CD4-positive, alpha-beta T cell treated with Interleukin-17A for 1 hour (primary cell): ENCODE results near the gene OPCML.

Experiments
- DNase-seq: peaks from one replicate; pipeline ENCODE4 v3.0.0-alpha.2; 2020

The OPCML gene

DNA sequence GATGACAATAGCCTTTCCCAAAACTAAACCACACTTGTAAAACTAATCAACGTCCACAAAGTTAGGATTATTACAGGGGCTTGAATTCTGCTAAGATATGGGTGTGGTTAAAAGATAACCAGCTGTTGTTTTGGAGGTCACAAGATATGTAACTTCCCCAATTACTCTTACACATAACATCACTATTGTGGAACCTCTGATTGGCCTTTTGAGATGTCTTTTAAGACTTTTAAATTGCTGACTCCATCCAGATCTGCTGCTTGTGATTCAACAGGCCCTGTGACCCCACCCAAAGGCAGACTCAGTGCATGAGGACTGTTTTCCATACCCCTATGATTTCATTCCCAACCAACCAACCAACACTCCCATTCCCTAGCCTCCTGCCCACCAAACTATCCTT is 893.9 kb downstream of the OPCML start:
- DNase-seq, result no peak

DNA sequence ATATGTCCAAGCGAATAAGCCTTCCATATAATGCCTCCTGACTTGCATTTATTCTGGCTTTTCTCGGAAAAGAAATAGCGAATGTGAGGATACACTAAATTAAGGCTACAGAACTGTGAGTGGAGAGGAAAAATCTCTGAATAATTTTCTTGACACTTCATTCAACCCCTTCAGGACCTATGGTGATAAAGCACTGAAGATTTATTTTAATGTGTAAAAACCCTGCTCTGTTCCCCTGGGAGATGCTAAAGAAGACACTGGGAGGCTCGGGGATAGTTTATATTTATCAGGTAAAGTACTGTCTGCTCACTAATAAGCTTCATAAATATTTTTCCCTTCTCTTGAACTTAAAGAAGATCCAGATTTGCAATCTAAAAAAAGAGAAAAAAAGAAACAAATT is 895.8 kb downstream of the OPCML start:
- DNase-seq, result no peak

DNA sequence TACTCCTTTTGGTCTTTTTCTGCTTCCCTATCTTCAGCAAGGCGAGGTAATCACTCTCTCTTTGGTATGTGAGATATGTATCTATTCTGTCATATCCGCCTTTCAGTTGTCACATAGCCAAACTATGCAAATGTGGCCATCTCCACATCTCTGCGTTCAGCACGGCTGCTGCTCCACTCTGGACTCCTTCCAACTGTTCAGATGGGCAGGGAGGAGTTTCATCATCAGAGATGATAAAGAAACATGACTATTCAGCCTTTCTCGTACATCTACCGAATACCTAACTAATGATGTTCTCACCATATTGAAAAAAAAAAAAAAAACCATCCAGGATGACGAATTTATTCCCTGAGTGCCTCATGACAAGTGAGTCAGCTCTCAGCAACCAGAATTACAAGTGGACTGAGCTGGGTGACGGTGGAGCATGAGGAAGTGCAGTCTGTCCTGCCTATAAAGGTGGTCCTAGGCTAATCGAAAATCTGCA is 899.6 kb downstream of the OPCML start:
- DNase-seq, result no peak

DNA sequence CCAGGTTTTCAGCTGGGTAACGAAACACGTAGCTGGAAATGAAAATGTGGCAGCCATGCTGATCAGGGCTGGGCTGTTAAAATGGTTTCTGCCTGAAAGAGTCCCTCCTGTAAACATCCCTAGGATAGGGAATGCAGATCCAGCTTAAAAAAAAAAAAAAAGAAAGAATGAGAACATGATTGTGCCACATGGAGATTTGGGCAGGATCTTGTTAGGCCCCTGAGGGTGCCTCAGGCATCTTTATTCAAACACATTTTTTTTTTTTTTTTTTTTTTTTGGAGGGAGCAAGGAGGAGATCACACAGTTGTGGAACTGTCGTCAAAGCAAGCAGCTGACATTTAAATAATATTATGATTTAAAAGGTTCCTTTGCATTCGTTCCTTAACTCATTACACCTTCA is 900.3 kb downstream of the OPCML start:
- no peak for DNase-seq

DNA sequence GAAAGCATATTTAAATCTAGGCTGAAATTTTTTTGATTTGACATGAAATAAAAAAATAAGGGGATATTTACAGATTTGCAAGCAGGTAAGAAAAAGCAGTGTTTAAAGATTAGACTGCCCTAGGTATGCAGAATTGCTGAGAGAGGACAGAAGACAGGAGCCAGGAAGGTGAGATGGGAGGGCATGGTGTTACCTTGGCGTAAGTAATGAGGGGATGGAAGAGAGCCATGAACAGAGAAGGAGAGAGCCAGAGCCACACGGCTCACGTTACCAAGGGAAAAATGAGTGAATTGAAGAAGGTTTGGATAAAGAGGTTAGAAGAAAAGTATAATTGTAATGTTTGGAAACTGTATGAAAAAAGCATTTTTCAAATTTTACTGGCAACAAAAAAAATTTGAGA is 904.3 kb downstream of the OPCML start:
- no peak for DNase-seq

DNA sequence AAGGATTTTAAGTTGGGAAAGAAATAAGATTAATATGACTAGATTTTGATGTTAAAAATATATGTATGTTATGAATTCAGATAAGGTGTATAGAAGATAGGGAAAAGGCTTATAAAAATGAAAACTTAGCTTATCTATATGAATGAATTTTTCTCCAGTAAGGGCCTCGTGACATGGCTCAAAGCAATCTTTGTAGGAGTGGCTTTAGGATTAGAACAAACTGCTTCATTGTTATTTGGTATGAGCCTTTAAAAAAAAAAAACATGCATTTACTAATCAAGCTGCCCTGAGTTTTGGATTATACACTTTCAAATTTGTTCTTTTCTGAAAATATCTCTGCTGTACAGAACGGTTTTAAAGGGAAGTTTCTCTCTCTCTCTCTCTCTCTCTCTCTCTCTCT is 905.9 kb downstream of the OPCML start:
- no peak for DNase-seq

DNA sequence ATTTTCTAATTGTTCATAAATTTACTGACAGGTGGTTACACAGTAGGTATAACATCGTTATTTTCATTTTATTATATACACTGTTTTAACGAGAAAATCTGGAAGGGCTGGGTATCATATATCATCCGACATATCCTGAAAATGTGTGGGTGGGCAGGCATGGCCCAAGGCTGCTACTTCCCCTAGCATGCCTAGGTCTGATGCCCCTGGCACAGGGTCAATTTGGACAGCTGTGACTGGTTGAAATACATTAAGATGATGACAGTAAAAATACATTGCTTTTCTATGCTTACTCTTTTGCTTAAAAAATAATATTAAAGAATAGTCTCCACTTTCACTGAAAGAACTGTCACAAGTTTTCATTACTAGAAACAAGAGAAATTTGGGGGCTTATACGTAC is 908.8 kb downstream of the OPCML start:
- no peak for DNase-seq

DNA sequence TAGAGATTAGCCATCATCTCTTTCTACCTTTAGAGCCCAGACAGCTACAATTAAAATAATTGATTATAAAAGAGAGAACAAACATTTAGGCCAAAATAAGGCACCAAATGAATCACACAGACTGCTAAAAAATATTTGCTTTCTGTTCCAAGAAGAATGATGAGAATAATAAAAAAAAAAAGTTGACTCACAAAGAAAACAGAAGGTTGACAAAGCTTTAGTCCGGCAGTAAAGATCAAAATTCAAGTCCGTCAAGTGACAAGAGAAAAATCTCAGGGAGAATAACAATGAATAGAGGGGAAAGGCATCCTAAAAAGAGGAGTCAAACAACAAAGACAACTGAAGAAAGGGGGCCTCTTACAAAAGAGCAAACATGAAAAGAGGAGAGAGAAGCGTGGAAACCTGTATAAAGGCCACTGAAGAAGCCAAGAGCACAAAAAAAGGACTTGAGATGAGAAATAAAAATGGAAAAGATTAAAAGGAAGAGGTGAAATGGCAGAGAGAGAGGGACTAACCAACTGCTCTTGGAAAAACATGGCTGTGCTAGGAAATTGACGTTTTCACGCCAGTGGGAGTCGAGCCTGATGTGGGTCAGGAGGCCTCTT is 910.2 kb downstream of the OPCML start:
- no peak for DNase-seq

DNA sequence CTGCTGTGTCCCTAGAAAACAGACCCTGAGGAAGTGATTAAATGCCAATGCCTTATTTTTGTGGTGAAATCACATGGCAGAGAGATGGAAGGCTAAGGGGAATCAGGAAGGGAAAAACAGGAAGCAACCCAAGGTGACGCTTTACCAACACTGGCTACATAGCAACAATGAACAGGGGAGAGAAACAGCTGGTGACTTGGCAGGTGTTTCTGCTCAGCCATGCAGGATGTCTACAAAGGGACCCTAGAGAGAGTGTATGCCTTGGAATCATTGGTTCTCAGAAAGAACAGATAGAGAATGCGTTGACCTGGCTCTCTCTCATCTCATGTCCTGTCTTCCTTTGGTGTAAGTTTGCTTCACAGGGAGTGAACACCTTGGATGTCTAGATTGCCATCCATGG is 911.9 kb downstream of the OPCML start:
- DNase-seq, result no peak

DNA sequence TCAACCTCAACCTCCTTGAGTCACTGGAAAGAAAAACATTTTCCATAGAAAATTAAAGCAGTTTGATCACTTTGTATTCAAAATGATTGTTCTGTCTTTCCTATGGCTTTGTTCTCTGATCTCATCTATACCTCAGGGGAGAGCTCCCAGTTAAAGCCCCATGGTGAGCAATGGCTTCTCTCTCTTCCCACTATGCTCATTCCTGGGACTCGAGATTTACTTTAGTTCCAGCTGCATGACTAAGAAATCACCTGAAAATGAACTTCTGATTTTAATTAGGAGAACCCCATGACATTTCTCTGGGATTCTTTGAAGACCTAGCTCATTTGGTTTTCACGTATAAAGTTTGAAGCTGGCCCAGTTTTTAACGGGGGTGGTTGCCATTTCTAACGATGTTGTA is 921.5 kb downstream of the OPCML start:
- no peak for DNase-seq

DNA sequence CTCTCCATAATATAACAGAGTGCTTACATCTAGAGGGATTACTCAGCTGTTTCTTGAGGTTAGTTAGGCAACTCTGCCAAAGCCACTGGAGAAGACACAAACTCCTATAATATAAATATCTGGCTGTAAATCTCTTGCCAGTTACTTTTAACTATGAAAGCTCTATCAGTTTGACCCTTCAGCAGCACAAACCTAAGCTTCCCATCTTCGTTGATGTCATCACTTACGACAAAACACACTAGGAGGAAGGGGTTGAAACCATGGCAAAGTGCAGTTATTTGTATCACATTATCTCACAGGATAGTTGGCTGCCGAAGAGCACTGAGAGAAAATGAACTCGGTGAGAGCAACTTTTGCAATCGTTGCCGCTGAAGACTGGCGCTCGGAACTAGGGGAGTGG is 922.1 kb downstream of the OPCML start:
- DNase-seq, result no peak

DNA sequence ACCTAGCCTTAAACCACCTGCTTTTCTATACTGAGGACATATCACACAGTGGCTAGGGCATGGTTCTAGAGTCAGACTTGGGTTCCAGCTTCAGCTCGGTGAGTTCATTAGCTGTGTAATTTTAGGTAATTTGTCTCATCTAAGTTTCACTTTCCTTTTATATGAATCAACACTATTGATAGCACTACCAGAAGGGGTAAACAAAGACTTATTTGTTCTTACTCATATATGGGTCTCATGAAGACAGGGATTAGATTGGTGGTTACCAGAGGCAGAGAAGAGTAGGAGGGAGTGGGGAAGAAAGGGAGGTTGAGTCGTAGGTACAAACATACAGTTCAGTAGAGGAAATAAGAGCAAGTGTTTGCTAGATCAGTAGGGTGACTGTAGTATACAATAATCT is 924.7 kb downstream of the OPCML start:
- DNase-seq, result no peak

DNA sequence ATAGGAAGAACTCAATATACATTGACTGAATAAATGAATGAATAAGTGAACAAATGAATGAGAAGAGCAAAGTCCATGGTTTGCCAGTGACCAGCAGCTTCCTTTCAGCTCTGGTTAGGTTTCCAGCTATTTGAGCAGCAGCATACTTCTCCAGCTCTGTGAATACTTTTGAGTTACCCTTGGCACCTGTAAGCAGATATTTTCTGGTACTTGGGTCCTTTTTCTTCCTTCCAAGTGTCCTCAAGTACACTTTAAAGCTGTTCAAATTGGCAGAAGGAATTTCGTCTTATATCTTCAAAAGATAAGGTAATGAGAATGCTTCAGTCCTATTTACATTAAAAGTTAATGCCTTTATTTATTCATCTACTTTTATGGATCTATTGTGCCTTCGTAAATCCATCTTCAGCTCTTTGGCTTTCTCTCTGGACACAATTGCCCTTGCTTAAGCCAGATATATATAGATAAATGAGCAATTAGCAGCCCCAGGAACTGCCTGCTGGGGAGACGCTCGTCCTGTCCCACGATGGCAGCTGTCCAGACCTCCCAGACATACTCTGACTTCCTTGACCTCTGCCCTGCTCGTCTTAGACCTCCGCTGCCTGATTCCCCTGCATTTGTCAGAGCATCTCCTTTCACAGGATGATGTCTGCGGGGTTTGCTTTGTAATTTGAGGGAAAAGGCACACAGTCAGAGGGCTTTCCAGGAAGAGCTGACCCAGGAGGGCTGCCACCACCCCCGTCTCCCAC is 926.3 kb downstream of the OPCML start:
- DNase-seq, result no peak

DNA sequence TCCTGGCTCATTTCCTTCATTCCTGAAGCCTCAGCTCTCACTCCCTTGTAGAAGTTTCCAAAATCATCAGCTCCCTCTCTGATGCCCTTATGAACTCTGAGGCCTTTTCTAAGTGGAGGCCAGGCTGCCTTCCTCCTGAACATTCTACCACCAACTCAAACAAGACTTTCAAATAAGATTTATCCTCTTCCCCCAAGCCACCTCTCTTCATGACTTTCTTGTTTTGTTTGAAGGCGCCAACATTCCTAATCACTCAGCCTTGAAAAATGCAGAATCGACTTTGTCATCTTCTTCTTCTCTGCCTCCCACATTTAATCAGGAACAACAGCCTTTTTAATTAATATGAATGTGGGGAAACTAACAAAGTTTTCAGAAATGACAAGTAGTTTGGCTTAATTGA is 927.9 kb downstream of the OPCML start:
- DNase-seq, result no peak

DNA sequence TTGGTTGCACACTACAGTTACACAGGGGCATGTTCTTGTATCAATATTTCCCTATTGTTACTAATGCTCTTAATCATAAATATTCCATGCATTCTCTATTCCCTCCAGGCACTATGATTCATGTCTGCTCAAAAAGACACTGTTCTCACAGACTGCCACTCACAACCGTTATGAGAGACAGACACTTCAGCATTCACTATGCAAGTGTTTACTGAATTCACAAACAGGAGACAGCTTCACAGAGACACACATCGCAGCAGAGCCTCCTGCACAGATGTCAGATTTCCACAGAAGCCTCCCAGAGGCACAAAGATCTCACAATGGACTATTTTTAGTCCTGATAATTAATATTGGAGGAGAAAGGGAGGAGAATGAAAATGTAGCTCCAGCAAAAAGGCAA is 930.4 kb downstream of the OPCML start:
- no peak for DNase-seq

DNA sequence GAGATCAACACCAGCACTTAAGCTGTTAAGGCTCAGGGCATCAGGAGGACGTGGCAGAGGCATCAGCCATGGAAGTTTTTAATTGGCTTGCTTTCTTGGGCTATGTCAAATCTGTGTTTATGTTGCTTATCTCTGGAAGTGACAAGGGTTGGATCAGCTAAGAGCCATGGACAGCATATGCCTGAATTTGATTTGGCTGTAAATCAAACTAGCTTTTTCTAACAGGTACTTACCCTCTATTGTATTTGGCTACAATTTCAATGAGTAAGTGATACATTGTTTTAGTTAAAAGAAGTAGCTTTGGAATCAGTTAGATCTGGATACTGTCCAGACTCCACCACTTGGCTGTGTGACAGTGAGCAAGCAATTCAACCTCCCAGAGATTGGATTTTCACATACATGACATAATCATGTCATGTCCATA is 936.6 kb downstream of the OPCML start:
- DNase-seq, result no peak

DNA sequence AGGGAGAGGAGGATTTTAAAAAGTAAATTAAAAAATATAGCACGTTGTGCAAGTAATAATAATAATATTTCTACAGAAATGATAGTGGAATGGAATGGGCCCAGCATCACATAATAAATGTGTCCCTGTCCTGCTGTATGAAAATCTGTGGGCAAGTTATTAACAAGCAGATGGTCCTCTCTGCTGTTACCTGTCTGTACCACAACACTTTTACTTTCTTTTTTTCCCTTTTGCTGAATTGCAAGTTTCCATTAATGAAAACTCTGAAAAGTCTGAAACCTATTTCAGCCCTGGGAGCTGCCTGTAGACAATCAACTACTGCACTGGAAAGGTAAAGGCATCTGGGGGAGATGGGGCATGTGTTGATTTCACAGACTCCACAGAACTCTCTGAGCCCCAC is 937.1 kb downstream of the OPCML start:
- no peak for DNase-seq

DNA sequence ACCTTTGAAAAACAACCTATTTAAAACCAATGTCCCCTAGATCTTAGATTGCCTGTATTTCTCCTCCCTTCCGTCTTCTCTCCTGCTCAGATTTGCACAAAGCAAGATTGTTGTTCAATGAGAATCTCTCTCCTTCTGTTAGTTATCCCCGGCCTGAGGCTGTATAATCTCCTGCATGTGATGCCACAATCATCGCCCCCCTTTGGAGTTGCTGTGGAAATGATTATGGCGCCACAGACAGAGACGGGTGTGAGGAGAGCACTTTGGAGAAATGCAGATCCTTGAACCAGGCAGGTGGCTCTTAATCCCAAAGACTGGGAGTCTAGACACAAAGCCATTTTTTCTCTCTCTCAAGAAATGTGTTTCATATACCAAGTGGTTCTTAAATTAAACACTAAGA is 941.3 kb downstream of the OPCML start:
- no peak for DNase-seq

DNA sequence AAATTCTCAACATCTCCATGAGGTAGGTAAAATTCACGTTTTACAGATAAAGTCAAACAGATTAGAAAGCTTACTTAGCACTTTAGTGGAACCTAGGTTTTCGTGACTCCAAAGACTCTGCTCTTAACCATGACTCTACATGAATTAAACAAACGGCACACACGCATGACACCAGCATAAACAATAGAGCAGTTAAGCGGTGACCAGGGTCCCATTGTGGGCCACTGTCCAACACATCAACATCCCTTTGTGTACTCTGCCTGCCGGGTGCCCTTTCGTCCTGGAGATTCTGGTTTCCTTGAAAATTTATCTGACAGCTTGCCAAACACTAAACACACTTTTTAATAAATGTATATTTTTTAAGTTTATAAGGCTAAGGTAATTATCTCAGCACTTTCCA is 941.7 kb downstream of the OPCML start:
- no peak for DNase-seq

DNA sequence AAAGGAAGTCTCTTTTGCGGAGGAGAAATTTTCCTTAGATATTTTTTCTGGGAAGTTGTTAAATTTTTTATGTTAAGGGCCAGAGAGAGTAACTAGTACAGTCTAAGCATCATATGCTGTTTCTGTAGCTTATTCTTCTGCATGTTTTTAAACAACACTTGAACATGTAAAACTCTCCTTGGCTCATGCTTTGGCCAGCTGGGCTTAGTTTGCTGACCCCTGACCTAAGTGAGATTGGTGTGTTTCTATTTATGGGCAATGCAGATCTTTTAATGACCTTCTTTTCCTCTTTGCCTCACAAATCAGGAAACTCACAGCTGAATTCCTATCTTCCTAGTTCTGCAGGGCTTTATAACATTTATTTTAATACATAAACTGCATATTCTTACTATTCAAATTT is 942.5 kb downstream of the OPCML start:
- DNase-seq, result no peak

DNA sequence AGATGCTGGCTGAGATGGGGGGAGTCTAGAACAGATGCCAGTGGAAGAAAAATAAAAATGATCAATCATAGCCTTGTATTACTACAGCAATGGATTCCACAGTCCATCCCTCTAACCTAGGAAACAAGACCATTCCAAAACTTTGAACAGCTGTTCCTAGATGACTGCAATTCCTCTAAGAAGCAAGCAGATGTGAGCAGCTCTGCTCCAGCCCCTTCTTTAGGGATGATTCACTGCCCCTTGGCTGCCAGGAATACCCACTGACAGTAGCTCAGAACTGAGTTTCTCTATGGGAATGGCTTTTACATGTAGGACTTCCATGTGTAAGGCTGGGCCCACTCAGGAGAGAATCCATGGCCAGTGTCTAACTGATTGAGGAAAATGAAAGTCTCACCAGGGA is 943.9 kb downstream of the OPCML start:
- no peak for DNase-seq

DNA sequence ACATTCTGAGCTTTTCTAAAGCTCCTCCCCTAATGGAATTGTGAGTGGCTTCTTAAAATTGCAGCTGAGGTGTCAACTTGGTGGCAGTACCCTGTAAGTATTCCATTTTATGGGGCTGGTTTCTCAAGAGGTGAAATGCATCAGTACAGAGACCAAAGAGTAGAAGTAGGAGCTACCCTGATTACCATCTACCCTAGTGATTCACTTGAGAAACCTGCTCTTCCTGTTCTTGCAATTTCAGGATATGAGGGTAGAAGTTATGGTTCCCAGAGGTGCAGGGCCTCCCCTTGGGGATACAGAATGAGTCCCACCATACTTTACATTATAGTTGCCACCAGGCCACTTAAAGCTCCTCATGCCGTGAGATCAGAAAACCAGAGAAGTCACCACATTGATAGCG is 944.6 kb downstream of the OPCML start:
- DNase-seq, result no peak

DNA sequence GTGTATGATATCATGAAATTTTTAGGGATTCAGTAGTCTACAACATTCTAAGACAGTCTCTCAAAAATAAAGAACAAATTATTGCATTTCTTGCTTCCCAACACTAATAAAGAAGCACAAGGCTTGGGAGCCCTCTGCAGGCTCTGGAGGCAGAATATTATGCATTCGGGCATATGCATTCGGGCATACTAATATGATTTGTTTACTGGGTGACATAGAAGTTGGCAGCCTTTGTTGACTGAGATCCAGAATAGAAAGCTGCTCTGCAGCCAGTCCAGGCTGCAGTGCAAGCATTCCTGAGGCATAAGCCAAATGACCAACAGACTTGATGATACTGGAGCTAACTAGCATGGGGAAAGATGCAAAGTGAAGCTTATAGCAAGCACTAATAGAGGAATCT is 945.5 kb downstream of the OPCML start:
- no peak for DNase-seq

DNA sequence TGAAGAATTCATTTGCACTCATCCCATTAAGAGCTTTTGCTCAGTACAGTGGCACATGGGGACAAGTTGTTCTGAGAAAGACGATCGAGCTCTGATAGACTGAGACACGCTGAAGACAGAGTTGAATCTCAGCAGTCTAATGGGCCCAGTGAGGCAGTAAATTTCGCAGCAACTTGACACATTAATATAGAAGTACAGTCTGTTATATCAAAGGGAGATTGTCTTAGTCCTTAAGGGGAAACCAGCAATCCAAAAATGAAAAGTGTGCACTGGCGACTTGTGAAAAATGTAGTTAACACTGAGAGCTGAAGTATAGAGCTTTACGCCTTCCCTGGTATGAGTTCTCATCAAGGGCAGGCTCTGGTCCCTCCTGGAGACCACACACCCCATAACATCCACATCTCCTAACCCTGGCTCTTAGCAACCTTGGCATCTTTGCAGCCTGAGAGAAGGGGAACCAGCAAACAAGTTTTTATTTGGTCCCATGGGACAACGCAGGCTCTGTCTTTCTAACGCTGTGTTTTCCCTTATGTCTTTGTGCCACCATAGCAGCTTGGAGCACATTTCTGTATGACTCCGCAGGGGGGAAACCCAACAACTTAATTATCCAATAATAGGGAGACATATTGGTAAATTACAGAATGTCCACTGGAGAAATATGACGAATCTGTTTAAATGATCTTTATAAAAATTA is 952.5 kb downstream of the OPCML start:
- DNase-seq, result no peak
